Hepatocyte (in vitro differentiated cells): Measurements from ENCODE around the gene ZNF423. TPM values are rescaled to one million over a fixed set of nuclear protein-coding genes. Genes with fewer than 3 reads are reported as not detected.

Source experiments
- DNase-seq: peaks from one replicate; pipeline ENCODE4 v3.0.0-alpha.2; 2016; ENCODE audit warnings: low spot score
- H2AFZ ChIP-seq: fragments of 200-600 bp; sonication (generic); 2 replicates; pipeline ENCODE4 v1.6.0; 2016; ENCODE audit warnings: antibody characterized with exemption, mild to moderate bottlenecking
- H3K27ac ChIP-seq: fragments of 200-600 bp; sonication (generic); 2 replicates; pipeline ENCODE4 v1.5.1; 2016; ENCODE audit warnings: mild to moderate bottlenecking
- H3K27me3 ChIP-seq: fragments of 200-600 bp; sonication (generic); 2 replicates; pipeline ENCODE4 v1.6.1; 2016
- H3K36me3 ChIP-seq: fragments of 200-600 bp; sonication (generic); replicated peaks from 2 replicates; pipeline ENCODE4 v1.5.1; 2016; ENCODE audit warnings: low read depth; ENCODE audit not compliant: insufficient read depth
- H3K4me1 ChIP-seq: fragments of 200-600 bp; sonication (generic); 2 replicates; pipeline ENCODE4 v1.5.1; 2016; ENCODE audit warnings: mild to moderate bottlenecking, moderate library complexity; ENCODE audit not compliant: insufficient read depth
- H3K4me2 ChIP-seq: fragments of 200-600 bp; sonication (generic); 2 replicates; pipeline ENCODE4 v1.6.0; 2016
- H3K4me3 ChIP-seq: fragments of 200-600 bp; sonication (generic); 2 replicates; pipeline ENCODE4 v1.5.1; 2016; ENCODE audit warnings: mild to moderate bottlenecking
- H3K79me2 ChIP-seq: fragments of 200-600 bp; sonication (generic); 2 replicates; pipeline ENCODE4 v1.6.0; 2017; ENCODE audit warnings: mild to moderate bottlenecking
- H3K9me2 ChIP-seq: fragments of 200-600 bp; sonication (generic); replicated peaks from 2 replicates; pipeline ENCODE4 v1.6.0; 2017; ENCODE audit warnings: mild to moderate bottlenecking; ENCODE audit not compliant: insufficient read depth
- H3K9me3 ChIP-seq: fragments of 200-600 bp; sonication (generic); 2 replicates; pipeline ENCODE4 v1.5.1; 2016; ENCODE audit warnings: low read depth, mild to moderate bottlenecking
- H4K20me1 ChIP-seq: fragments of 200-600 bp; sonication (generic); 2 replicates; pipeline ENCODE4 v1.6.0; 2016; ENCODE audit warnings: mild to moderate bottlenecking; ENCODE audit not compliant: insufficient read depth, poor library complexity, severe bottlenecking
- CTCF ChIP-seq: fragments of 200-600 bp; sonication (generic); IDR thresholded peaks from 2 replicates; pipeline ENCODE4 v1.5.1; 2016; ENCODE audit warnings: antibody characterized with exemption, mild to moderate bottlenecking; ENCODE audit not compliant: poor library complexity
- EZH2 ChIP-seq: fragments of 200-600 bp; sonication (generic); IDR thresholded peaks from 2 replicates; pipeline ENCODE4 v1.6.1; 2016; ENCODE audit warnings: antibody characterized with exemption, mild to moderate bottlenecking, borderline replicate concordance
- EZH2phosphoT487 ChIP-seq: fragments of 200-600 bp; sonication (generic); IDR thresholded peaks from one replicate; pipeline ENCODE4 v1.6.1; 2018; ENCODE audit warnings: antibody characterized with exemption, mild to moderate bottlenecking, low read depth, moderate library complexity; ENCODE audit not compliant: unreplicated experiment, severe bottlenecking
- WGBS: methylation state at CpG from one replicate; pipeline ENCODE4 v1.1.6; 2016; ENCODE audit warnings: low lambda C conversion rate; ENCODE audit errors: missing lambda C conversion rate; 5-methylcytosine and 5-hydroxymethylcytosine counted together
- polyA plus RNA-seq: library from polyadenylated mRNA; unstranded; fragments of >200 nt; fragmentation: Nextera tagmentation; extraction: Ambion mirVana; gene quantifications from 2 replicates; pipeline ENCODE4 v1.2.1, GENCODE V29; 2016
- total RNA-seq: library from RNA; depleted of rRNA; stranded (reverse); fragments of >200 nt; gene quantifications from 2 replicates; pipeline ENCODE4 v1.2.3, GENCODE V29; 2014

ZNF423 gene
- total and polyA plus RNA-seq, 2 experiments from 2014 or later, result 9.6 to 11.8 TPM

- no peaks in the 10 kb centered on the region for H3K4me1 ChIP-seq
Observed at GRCh38 chr16:49469311-49469670, 386.6 kb downstream of the ZNF423 start.

GRCh38 chr16:49468611-49469310, 387.2 kb downstream of the ZNF423 start:
- no peak for TF ChIP-seq EZH2
- no peak for TF ChIP-seq EZH2phosphoT487
- TF ChIP-seq CTCF, result no peak
- H3K9me3 ChIP-seq, result no peaks in the 10 kb centered on the region
- no peak overlapping the region for H2AFZ ChIP-seq
- H3K4me1 ChIP-seq, result no peaks in the 10 kb centered on the region
- H3K9me2 ChIP-seq, result no peaks in the 10 kb centered on the region
- H3K79me2 ChIP-seq, result no peaks in the 10 kb centered on the region
- no peak for DNase-seq
- no peaks in the 10 kb centered on the region for H3K36me3 ChIP-seq
- H3K4me2 ChIP-seq, result no peak overlapping the region
- H4K20me1 ChIP-seq, result no peaks in the 10 kb centered on the region
- H3K4me3 ChIP-seq, result no peak overlapping the region
- H3K27me3 ChIP-seq, result peaks cover 28% of the 10 kb centered on the region
- 89% methylated on average over 3 of the region's 3 CpGs for WGBS
- no peak overlapping the region for H3K27ac ChIP-seq

More at GRCh38 chr16:49469311-49469670, 386.6 kb downstream of the ZNF423 start:
- H3K4me2 ChIP-seq, result no peak overlapping the region
- 91% methylated on average over 6 of the region's 6 CpGs for WGBS
- peaks cover 22% of the 10 kb centered on the region for H3K27me3 ChIP-seq
- no peak overlapping the region for H3K4me3 ChIP-seq
- no peak overlapping the region for H3K27ac ChIP-seq
- H3K79me2 ChIP-seq, result no peaks in the 10 kb centered on the region
- no peaks in the 10 kb centered on the region for H3K9me2 ChIP-seq
- no peaks in the 10 kb centered on the region for H3K9me3 ChIP-seq
- DNase-seq, result no peak
- TF ChIP-seq EZH2, result no peak
- TF ChIP-seq EZH2phosphoT487, result no peak
- no peak for TF ChIP-seq CTCF
- H2AFZ ChIP-seq, result no peak overlapping the region
- no peaks in the 10 kb centered on the region for H4K20me1 ChIP-seq
- H3K36me3 ChIP-seq, result no peaks in the 10 kb centered on the region

GRCh38 chr16:49467540-49468372, 388.2 kb downstream of the ZNF423 start:
- Histone ChIP-seq H2AFZ (no peak overlapping the region), H3K27me3 (peaks cover 31% of the 10 kb centered on the region), H3K36me3 (no peaks in the 10 kb centered on the region), H3K9me2 (no peaks in the 10 kb centered on the region), H3K79me2 (no peaks in the 10 kb centered on the region), H3K4me1 (no peaks in the 10 kb centered on the region), H3K4me3 (no peak overlapping the region), H3K9me3 (no peaks in the 10 kb centered on the region), H3K4me2 (no peak overlapping the region), H3K27ac (no peak overlapping the region), H4K20me1 (no peaks in the 10 kb centered on the region)
- no peak for TF ChIP-seq EZH2phosphoT487
- TF ChIP-seq EZH2, result no peak
- no peak for TF ChIP-seq CTCF
- WGBS, result 88% methylated on average over 12 of the region's 12 CpGs
- no peak for DNase-seq
